Measurements from ENCODE around the gene MSL2. TPM values are rescaled to one million over a fixed set of nuclear protein-coding genes. Genes with fewer than 3 reads are reported as not detected.

The MSL2 gene
- total and polyA plus RNA-seq, 2 donors from 2014 or later = 7.2 to 37.1 TPM

DNA sequence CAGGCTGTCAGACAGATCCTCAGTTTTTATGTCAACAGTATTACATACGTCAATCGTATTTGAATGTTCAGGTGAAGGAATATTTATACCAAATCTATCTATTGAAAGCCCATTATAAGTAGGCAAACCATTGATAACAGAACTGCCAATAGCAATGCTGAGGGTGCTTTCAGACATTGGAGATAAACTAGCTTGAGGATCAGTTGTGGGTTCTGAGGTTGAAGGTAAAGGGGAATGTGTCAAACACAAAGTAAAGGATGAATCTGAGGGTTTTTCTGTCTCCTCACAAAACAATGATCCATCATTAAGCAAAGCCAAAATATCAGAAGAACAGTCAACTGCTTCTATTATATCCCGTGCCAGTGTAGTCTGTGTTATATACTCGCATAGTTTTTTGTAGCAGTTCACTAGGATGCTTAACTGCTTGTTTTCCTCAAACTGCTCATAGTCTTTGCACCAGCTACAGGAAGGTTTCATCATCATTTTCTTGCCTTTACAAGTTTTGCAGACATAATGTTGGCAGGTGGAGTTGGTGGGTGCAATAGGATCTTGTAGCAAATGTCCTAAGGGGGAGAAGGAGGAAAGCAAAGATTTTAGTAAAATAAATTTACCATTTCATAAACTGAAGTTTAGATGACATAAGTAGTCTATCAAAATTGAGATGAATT is 43.8 kb downstream of the MSL2 start:
- intact Hi-C loops (cut with DNase I) = no loop called here
- Histone ChIP-seq H3K4me3 (ENCODE audit: low read length in 3 of 3) (no peak overlapping the region), H3K27me3 (ENCODE audit: control insufficient read depth, insufficient read depth, low read length) (no peaks in the 10 kb centered on the region), H3K4me1 (ENCODE audit: control insufficient read depth in 2 of 3, insufficient read depth in 2 of 3, low read depth in 1 of 3, low read length in 3 of 3) (peaks cover 0 to 5% (median 0%) of the 10 kb centered on the region in 3 donors), H3K36me3 (ENCODE audit: control insufficient read depth in 2 of 3, insufficient read depth in 3 of 3, low read length in 3 of 3) (peaks cover 0 to 14% (median 2%) of the 10 kb centered on the region in 3 donors), H3K27ac (ENCODE audit: low read depth in 2 of 2, low read length in 2 of 2) (no peak overlapping the region), H3K9ac (ENCODE audit: low read length in 3 of 3) (no peak overlapping the region), H3K9me3 (ENCODE audit: control insufficient read depth in 2 of 3, insufficient read depth in 1 of 3, low read length in 3 of 3) (no peaks in the 10 kb centered on the region)
- no peak for FAIRE-seq
- TF ChIP-seq, protein P1, sequence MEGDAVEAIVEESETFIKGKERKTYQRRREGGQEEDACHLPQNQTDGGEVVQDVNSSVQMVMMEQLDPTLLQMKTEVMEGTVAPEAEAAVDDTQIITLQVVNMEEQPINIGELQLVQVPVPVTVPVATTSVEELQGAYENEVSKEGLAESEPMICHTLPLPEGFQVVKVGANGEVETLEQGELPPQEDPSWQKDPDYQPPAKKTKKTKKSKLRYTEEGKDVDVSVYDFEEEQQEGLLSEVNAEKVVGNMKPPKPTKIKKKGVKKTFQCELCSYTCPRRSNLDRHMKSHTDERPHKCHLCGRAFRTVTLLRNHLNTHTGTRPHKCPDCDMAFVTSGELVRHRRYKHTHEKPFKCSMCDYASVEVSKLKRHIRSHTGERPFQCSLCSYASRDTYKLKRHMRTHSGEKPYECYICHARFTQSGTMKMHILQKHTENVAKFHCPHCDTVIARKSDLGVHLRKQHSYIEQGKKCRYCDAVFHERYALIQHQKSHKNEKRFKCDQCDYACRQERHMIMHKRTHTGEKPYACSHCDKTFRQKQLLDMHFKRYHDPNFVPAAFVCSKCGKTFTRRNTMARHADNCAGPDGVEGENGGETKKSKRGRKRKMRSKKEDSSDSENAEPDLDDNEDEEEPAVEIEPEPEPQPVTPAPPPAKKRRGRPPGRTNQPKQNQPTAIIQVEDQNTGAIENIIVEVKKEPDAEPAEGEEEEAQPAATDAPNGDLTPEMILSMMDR (IDR thresholded peaks at IDR 0.05; ENCODE audit: borderline replicate concordance, extremely low read depth, insufficient read depth) = no peak
- DNase-seq = no peak

DNA sequence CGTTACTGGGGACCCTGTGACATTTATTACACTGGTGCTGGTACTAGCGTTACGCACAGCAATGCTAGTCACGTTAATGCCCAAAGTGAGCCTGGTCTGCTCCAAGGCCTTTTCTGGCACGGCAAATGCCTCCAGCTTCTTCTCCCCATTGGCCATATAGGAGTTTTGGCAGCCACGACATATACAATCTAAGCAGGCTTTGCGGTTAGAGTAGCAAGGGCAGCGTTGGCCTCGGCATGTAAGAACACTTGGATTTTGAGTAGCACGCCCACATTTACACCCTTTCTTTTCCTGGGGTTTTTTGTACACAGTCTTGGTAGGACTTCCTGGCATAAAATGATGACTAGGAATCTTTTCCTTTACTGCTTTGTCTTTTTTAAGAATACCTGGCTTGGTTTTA is 44.9 kb downstream of the MSL2 start:
- Histone ChIP-seq H3K36me3 (ENCODE audit: control insufficient read depth in 2 of 3, insufficient read depth in 3 of 3, low read length in 3 of 3) (peaks cover 0 to 14% (median 4%) of the 10 kb centered on the region in 3 donors), H3K27me3 (ENCODE audit: control insufficient read depth, insufficient read depth, low read length) (no peaks in the 10 kb centered on the region), H3K9ac (ENCODE audit: low read length in 3 of 3) (no peak overlapping the region), H3K27ac (ENCODE audit: low read depth in 2 of 2, low read length in 2 of 2) (no peak overlapping the region), H3K9me3 (ENCODE audit: control insufficient read depth in 2 of 3, insufficient read depth in 1 of 3, low read length in 3 of 3) (no peaks in the 10 kb centered on the region), H3K4me3 (ENCODE audit: low read length in 3 of 3) (no peak overlapping the region), H3K4me1 (ENCODE audit: control insufficient read depth in 2 of 3, insufficient read depth in 2 of 3, low read depth in 1 of 3, low read length in 3 of 3) (peaks cover 0 to 5% (median 0%) of the 10 kb centered on the region in 3 donors)
- FAIRE-seq (no peak), DNase-seq (no peak)
- intact Hi-C loops (cut with DNase I) = no loop called here
- TF ChIP-seq, protein P1 (IDR thresholded peaks at IDR 0.05; ENCODE audit: borderline replicate concordance, extremely low read depth, insufficient read depth) = no peak

DNA sequence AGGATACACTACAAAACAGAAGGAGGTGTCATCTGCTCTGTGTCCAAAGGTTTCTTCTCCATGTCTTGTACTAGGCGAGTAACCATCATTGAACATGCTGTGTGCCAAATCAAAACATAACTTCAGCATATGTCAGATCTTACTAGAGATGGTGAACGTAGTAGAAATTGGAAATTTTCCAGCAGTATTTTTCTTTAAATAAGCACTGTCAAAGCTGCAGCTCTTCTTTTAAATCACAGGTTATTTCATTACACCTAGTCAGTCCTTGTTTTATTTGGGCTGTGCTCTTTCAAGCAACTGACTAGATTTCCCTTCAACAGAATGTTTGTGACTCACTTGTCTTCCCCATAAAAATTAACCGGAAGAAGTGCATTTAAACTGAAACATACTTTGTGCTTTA is 46.5 kb downstream of the MSL2 start:
- H3K27ac ChIP-seq (ENCODE audit: low read depth in 2 of 2, low read length in 2 of 2) = no peak overlapping the region
- intact Hi-C loops (cut with DNase I) = no loop called here
- FAIRE-seq (no peak), DNase-seq (no peak)
- H3K27me3 ChIP-seq (ENCODE audit: control insufficient read depth, insufficient read depth, low read length) = no peaks in the 10 kb centered on the region
- H3K4me1 ChIP-seq (ENCODE audit: control insufficient read depth in 2 of 3, insufficient read depth in 2 of 3, low read depth in 1 of 3, low read length in 3 of 3) = peaks cover 0 to 5% (median 0%) of the 10 kb centered on the region in 3 donors
- no peak overlapping the region for H3K9ac ChIP-seq (ENCODE audit: low read length in 3 of 3)
- H3K9me3 ChIP-seq (ENCODE audit: control insufficient read depth in 2 of 3, insufficient read depth in 1 of 3, low read length in 3 of 3) = no peaks in the 10 kb centered on the region
- no peak overlapping the region for H3K4me3 ChIP-seq (ENCODE audit: low read length in 3 of 3)
- H3K36me3 ChIP-seq (ENCODE audit: control insufficient read depth in 2 of 3, insufficient read depth in 3 of 3, low read length in 3 of 3) = peaks cover 0 to 14% (median 6%) of the 10 kb centered on the region in 3 donors
- TF ChIP-seq, protein P1 (IDR thresholded peaks at IDR 0.05; ENCODE audit: borderline replicate concordance, extremely low read depth, insufficient read depth) = no peak

Data from kidney (tissue), 14 donors.